ENCODE results near the gene DOCK1.
A peak's percentile ranks its signal among the peaks of the same experiment; 100 is the strongest.

Gene DOCK1

GRCh38 chr10:127044186-127044585 lies 139.0 kb downstream of the DOCK1 start:
- no peak for TF ChIP-seq CTCF (IDR thresholded peaks at IDR 0.05; ENCODE audit: low read depth, low read length)
- no peak overlapping the region for H3K4me3 ChIP-seq (replicated peaks in 1 of 2; ENCODE audit: low read depth in 2 of 2, low read length in 2 of 2)
- DNase-seq (ENCODE audit: low read depth in 2 of 2) = no peak

GRCh38 chr10:127046975-127047877 lies 142.0 kb downstream of the DOCK1 start:
- TF ChIP-seq CTCF (IDR thresholded peaks at IDR 0.05; ENCODE audit: low read depth, low read length) = no peak
- no peak overlapping the region for H3K4me3 ChIP-seq (replicated peaks in 1 of 2; ENCODE audit: low read depth in 2 of 2, low read length in 2 of 2)
- DNase-seq (ENCODE audit: low read depth in 2 of 2) = peak; percentile 38 to 59

GRCh38 chr10:127047878-127048238 lies 142.6 kb downstream of the DOCK1 start:
- no peak for TF ChIP-seq CTCF (IDR thresholded peaks at IDR 0.05; ENCODE audit: low read depth, low read length)
- no peak for DNase-seq (ENCODE audit: low read depth in 2 of 2)
- H3K4me3 ChIP-seq (replicated peaks in 1 of 2; ENCODE audit: low read depth in 2 of 2, low read length in 2 of 2) = no peak overlapping the region

- TF ChIP-seq CTCF (IDR thresholded peaks at IDR 0.05; ENCODE audit: low read depth, low read length) = no peak
- no peak for DNase-seq (ENCODE audit: low read depth in 2 of 2)
- H3K4me3 ChIP-seq (replicated peaks in 1 of 2; ENCODE audit: low read depth in 2 of 2, low read length in 2 of 2) = no peak overlapping the region
Measured at GRCh38 chr10:127048630-127049029, 143.4 kb downstream of the DOCK1 start.

- no peak for TF ChIP-seq CTCF (IDR thresholded peaks at IDR 0.05; ENCODE audit: low read depth, low read length)
- H3K4me3 ChIP-seq (replicated peaks in 1 of 2; ENCODE audit: low read depth in 2 of 2, low read length in 2 of 2) = no peak overlapping the region
- no peak for DNase-seq (ENCODE audit: low read depth in 2 of 2)
Measured at GRCh38 chr10:127052001-127052400, 146.8 kb downstream of the DOCK1 start.

- TF ChIP-seq CTCF (IDR thresholded peaks at IDR 0.05; ENCODE audit: low read depth, low read length) = no peak
- no peak for DNase-seq (ENCODE audit: low read depth in 2 of 2)
- no peak overlapping the region for H3K4me3 ChIP-seq (replicated peaks in 1 of 2; ENCODE audit: low read depth in 2 of 2, low read length in 2 of 2)
Measured at GRCh38 chr10:127055263-127055662, 150.0 kb downstream of the DOCK1 start.
